GM21526 (cell line): Measurements from ENCODE around the gene CXCL6.

Experiments
- ATAC-seq: cut with Tn5 transposase; IDR thresholded peaks from one replicate; pipeline ENCODE4 v1.9.1; 2021; ENCODE audit warnings: moderate library complexity; ENCODE audit not compliant: unreplicated experiment, low FRiP score

The CXCL6 gene

GRCh38 chr4:73836373-73837279 is at the start of gene CXCL6:
TSS of gene CXCL6 (plus strand) at chr4:73836678. CDS start at chr4:73836751, 73 bp downstream.
- no peak for ATAC-seq

DNA sequence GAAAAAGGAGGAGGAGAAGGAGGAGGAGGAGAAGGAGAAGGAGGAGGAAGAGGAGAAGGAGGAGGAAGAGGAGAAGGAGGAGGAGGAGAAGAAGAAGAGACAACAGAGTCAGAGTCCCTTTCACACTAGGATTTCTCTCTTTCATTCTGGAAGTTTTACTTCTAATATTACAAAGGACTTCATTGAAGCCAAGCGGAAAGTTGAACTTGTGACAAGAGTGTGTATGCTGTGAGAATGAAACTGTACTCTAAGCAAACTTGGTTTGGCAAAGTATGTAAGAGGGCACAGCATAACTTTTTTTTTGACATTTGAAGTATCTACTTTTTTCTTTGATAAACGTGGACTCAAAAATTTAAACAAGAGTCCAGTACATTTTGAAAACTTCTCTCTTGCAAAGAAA is 48.1 kb upstream of the CXCL6 start:
- no peak for ATAC-seq

- ATAC-seq = no peak
Observed at GRCh38 chr4:73798842-73799241, 37.6 kb upstream of the CXCL6 start.

- ATAC-seq = no peak
Observed at GRCh38 chr4:73800206-73800605, 36.3 kb upstream of the CXCL6 start.

DNA sequence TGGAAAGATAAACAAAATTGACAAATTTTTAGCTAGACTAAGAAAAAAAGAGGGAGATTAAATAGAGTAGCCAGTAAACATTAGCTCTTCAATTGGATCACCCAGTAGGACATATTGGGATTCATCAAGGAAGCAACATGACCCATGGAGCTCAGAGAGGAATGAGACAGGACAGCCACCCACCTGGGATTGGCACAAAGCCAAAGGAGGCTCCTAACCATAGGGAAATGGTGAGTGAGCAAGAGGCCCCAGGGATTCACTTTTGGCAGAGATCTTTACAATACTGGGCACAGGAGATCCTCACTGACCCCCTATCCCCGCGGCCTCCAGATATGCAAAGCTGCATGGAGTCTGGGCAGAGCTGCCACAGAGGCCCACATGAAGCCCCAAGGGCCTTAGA is 34.8 kb upstream of the CXCL6 start:
- no peak for ATAC-seq

GRCh38 chr4:73803213-73803612 is 33.3 kb upstream of the CXCL6 start:
- no peak for ATAC-seq

DNA sequence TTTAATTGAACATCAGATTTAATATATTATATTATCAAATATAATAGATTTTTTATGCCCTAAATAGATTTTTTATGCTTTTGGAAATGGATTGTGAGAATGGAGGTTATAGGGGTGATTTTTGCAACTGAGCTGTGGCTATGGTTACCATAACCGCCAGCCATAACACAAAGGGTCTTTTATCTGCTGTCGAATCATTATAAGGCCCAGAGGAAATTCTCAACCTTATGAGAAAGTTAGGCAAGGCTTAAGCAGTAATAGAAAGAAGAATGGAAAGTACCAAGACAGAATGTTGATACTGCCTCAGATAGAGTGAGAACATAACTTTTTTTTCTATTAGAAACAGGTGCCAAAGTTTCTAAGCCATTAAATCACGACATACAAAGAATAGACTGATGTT is 26.3 kb upstream of the CXCL6 start:
- no peak for ATAC-seq

DNA sequence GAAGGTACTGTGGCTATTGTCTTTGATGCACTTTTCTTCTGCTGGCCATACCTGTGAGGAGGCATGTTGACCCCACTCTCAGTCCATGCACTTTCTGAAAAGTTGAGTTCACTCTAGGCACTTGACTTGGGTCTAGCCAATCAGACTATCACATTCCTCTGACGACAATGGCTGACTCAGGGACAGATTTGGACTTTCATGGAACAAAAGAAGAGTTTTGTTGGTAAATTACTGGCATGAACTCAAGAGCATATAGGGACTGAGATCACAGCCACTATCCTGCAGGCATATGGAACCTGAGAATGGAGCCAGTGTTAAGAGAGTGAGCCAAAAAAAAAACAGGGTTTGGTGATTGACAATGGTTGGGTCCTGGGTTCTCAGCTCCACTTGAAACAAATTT is 24.6 kb upstream of the CXCL6 start:
- no peak for ATAC-seq

DNA sequence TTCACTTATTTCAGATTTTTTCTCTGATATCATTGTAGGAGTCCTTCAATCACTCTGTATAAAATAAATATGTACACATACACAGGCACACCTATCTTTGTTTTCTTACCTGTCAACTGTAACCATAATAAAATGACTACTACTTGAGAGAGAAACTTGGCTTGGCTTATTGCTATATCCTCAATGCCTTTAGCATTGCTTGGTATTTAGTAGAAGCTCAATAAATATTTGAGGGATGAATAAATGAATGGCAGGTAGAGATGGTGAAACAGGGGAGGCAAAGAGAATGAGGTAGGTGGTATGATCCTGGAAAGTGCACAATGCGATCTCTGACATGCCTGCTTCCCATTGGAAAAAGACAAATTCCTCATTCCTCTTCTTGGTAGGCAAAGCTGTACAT is 21.8 kb upstream of the CXCL6 start:
- ATAC-seq = no peak

DNA sequence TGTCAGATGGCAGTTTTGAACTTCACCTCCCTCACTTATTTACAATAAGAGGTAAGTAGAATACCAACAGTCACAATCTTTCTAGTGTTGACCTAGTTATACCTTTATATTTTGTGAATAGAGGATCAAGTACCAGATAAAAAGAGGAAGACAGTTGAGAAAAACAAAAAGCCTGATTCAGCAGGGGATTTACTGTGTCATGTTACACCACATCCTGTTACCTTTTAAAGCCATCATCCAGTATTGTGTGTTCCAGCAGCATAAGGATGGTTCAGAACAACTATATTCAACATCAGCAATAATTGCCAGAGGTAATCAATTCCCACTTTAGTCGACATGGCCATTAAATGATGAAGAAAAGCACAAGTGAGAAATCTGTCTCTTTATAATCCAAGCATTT is 21.3 kb upstream of the CXCL6 start:
- no peak for ATAC-seq

GRCh38 chr4:73816814-73817213 is 19.7 kb upstream of the CXCL6 start:
- no peak for ATAC-seq

DNA sequence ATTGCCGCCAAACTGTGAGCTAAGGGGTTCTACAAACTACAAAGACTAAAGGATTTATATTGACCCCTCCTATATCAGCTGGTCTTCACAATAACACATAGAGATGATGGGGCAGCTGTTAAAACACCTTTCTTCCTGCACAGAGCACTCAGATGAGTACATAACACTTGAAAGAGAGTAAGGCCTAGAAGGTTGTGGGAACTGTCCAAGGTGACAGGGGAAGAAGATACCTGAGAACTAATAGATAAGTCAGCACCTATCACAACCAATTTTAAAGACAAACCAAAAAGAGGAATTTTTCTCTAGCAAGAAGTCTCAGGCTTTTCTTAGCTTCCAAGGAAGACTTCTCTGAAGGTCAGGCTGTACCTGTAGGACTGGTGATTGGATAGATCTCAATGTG is 19.1 kb upstream of the CXCL6 start:
- ATAC-seq = no peak

- ATAC-seq = no peak
Observed at GRCh38 chr4:73821325-73821724, 15.2 kb upstream of the CXCL6 start.

DNA sequence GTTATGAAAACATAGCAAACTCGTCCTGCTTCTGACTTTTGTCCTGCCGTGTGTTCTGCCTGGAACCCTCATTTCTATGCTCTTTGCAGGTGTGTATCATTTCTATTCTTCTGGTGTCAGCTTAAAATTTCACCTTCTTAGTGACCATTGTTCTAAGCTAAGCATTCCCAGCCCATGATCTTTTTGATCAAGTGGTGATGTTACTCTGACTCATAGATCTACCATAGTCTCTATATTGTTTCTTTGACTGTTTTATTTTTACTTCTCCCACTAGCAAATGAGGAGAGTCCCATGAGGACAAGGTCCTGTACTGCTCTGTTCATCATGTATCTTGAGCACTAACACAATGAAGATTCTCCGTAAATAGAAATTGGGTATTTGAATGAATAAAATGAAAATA is 14.1 kb upstream of the CXCL6 start:
- ATAC-seq = no peak

- ATAC-seq = no peak
Observed at GRCh38 chr4:73822812-73823504, 13.5 kb upstream of the CXCL6 start.

- no peak for ATAC-seq
Observed at GRCh38 chr4:73823760-73824159, 12.7 kb upstream of the CXCL6 start.

DNA sequence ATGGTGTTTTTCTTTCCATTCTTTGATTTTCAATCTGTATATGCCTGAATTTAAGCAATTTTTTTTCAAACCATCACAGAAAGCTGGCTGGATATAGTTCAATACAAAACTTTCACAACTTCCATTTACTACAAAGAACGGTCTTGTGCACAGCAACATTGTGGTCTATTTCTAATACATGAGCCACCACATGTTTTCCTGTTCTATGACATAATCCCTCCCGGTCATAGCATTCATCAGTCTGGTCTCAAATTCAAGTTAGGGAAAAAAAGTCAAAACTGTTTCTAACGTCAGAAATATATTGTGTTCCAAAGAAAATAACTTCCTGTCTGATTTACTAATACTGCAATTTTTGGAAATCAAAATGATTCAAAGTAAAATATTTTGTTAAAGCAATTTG is 7.5 kb upstream of the CXCL6 start:
- ATAC-seq = no peak

DNA sequence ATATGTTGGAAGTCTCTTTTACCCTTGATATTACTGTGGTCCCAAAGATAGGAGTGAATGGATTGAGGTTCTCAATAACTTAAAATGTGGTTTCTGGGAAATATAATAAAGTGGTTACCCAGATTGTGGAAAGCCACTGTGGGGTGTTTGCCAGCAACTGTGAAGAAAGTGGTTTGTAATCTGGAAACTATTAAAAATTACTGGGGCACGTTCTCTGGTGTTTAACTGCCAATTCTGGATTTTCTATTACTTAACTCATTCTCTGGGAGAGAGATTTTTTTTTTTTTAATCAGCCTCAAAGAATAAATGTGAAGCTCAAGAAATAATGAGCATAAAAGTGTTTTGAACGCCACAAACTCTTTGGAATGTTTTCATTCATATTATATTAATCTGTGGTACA is 4.9 kb upstream of the CXCL6 start:
- no peak for ATAC-seq

- ATAC-seq = no peak
Observed at GRCh38 chr4:73832651-73833237, 3.7 kb upstream of the CXCL6 start.

DNA sequence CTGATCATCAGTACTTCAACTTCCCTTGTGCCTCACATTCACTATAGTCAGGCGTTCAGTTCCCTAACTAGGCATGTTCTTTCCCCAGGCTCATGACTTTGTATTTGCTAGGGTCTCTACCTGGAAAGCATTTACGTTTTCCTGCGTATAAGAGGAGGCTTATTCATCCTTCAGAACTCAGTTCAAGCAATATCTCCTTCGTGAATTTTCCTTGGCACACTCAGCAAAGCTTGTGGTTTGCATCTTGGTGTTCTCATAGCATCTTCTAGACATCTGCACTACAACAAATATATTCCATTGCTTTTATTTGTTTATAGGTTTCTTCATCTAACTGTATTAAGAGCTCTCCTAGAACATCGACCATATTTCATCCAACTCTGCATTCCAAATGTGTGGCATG is 2.6 kb downstream of the CXCL6 start:
- ATAC-seq = no peak

GRCh38 chr4:73839715-73840114 is 3.2 kb downstream of the CXCL6 start:
- ATAC-seq = no peak
